Measurements from ENCODE around the gene DENND1A.
"Not testable (repeated sequence)": the region's sequence is repeated elsewhere in the genome, so short reads cannot be mapped to it uniquely, and the experiment has no call there.

DENND1A gene

DNA sequence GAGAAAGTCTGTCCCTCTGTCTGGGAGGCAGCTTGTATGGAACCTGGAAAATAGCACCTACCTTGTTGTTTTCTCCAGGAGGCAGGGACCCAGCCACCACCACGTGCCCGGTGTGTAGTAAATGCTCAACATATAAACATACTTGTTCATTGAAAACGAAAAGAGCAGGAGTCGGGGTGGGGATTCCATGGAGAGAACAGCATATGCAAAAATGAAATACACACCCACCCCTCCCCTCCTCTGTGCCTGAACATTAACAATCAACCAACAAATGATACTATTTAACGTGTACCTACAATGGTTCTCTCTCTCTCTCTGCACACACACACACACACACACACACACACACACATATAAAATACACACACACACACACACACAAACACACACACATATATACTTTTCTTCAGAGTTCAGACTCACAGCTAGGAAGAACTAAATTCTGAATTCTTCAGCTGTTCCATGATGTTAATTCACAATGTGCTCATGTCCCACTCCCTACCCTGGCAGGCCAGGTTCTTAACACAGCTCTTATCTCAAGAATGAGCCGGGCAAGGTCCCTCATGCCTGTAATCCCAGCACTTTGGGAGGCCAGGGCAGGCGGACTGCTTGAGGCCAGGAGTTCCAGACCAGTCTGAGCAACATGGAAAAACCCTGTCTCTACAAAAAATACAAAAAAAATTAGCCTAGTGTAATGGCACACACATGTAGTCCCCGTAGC is 16.3 kb upstream of the DENND1A start:
- DNase-seq (ENCODE audit: low read depth in 2 of 2): no peak

GRCh38 chr9:123945532-123945931 is 15.6 kb upstream of the DENND1A start:
- no peak for DNase-seq (ENCODE audit: low read depth in 2 of 2)

GRCh38 chr9:123944464-123944863 is 14.5 kb upstream of the DENND1A start:
- DNase-seq (ENCODE audit: low read depth in 2 of 2): not testable (repeated sequence)

GRCh38 chr9:123943671-123944070 is 13.7 kb upstream of the DENND1A start:
- no peak for DNase-seq (ENCODE audit: low read depth in 2 of 2)

DNA sequence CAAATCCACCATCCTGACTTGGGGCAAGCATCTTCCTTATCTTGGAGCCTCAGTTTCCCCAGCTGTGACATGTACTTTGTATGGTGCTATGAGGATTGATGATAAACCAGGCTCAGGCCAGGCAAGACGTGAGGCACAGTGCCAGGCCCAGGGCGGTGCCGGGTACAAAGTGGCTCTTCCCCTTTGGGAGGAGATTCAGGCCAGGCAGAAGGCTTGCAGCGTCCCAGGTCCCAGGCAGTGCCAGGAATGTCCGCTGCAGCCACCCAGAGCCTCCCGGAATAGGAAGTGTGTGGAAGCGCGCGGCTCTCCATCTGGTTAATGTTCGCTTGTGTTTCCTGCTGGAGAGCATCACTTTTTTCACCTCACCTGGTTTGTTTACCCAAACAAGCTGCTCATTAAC is 12.6 kb upstream of the DENND1A start:
- DNase-seq (ENCODE audit: low read depth in 2 of 2): no peak

DNA sequence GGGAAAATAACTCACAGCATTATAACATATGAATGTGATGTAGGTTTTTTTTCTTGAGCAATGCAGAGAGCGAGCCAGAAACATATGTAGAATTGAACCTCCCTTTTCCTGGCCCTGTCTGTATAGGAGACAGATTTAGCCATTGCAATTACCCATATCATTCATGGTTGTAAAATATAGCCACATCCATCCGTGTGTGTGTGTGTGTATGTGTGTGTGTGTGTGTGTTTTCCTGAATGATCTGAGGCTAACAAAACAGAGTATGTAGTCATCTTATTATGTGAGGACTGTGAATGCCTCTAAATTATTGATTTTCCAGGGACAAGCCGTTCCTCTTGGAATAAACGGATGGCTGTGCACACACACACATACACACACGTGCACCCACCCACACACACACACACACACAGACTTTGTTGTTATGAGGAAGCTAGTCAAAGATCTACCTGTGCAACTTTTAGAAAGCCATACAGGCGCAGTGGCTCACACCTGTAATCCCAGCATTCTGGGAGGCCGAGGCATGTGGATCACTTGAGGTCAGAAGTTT is 11.7 kb upstream of the DENND1A start:
- DNase-seq (ENCODE audit: low read depth in 2 of 2): no peak

GRCh38 chr9:123940721-123941523 is 11.0 kb upstream of the DENND1A start:
- no peak for DNase-seq (ENCODE audit: low read depth in 2 of 2)

- DNase-seq (ENCODE audit: low read depth in 2 of 2): no peak
These were observed 8.5 kb upstream of the DENND1A start for GRCh38 chr9:123938401-123938800.

- DNase-seq (ENCODE audit: low read depth in 2 of 2): not testable (repeated sequence)
These were observed 6.6 kb upstream of the DENND1A start for GRCh38 chr9:123936575-123936974.

DNA sequence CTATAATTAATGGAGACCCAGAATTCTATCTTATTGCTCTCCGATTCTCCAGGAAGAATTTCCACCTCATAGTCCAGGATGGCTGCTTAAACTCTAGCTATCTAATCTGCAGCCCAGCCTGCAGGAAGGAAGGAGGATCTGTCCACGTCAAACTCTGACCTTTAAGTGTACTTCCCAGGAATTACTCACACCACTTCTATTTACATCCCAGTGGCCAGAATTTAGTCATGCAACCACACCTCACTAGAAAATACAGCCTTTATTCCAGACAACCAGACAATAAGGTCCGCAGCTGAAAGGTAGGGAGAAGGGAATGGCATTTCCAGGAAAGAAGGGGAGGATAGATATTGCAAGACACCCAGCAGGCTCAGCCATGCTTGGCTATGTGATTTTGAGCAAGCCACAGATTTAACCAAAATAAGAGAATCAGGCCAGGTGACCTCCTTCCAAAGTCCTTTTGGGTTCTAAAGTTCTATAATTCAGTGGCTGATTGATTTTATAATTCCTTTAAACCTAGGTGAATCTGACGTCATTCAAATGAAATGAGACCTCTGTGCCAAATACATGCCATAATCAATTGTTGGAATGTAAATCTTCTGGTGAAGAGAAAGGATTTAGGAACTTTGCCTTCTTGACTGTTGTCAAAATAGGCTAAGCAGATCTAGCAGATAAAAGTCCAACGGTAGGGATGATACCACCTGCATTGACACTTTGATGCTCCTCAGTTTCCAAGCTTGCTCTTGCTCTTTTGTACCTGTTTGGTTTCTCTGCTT is 3.7 kb upstream of the DENND1A start:
- no peak for DNase-seq (ENCODE audit: low read depth in 2 of 2)

GRCh38 chr9:123929177-123929869 is 603 bp downstream of the DENND1A start:
- no peak for DNase-seq (ENCODE audit: low read depth in 2 of 2)

GRCh38 chr9:123928533-123929176 is 1.3 kb downstream of the DENND1A start:
- peak in 1 of 2 experiments; percentile 44 for DNase-seq (ENCODE audit: low read depth in 2 of 2)

- DNase-seq (ENCODE audit: low read depth in 2 of 2): peak in 1 of 2 experiments; percentile 33
These were observed 2.0 kb downstream of the DENND1A start for GRCh38 chr9:123927625-123928532.

- DNase-seq (ENCODE audit: low read depth in 2 of 2): no peak
These were observed 3.0 kb downstream of the DENND1A start for GRCh38 chr9:123926941-123927340.

DNA sequence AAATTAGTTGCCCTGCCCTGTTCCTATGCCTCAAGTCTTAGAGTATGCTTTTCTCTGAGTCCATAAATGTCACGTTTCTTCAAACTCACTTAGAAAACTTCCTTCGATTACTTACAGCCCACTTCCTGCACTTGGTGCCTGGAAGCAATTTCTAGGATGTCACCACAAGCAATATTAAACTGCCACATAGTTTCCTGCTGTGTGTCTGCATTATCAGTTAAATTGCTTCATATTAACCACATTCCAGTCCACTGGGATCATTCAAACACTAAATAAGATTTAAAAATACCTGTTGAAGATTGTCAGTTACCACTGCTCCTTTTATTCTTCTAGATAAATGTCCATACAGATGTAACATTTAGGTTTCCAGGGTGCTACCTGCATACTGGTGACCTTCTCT is 4.1 kb downstream of the DENND1A start:
- peak in 1 of 2 experiments; percentile 22 for DNase-seq (ENCODE audit: low read depth in 2 of 2)

GRCh38 chr9:123925161-123925560 is 4.8 kb downstream of the DENND1A start:
- DNase-seq (ENCODE audit: low read depth in 2 of 2): no peak

DNA sequence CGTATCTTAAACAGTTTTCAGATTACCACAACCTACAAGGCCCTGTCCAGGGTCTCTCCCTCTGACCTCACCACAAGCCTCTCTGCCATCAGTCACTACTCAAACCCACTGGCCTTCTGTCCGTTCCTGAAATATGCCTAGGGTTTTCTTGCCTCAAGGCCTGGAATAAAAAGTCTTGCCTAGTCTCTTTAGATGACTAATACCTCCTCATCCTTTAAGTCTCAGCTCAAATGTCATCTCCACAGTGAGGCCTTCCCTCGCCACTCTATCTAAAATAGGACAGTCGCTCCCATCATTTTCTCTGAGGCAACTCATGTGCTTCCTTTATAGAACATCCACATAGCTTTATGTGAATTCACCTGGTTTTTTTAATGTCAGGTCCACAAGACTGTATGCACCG is 5.2 kb downstream of the DENND1A start:
- no peak for DNase-seq (ENCODE audit: low read depth in 2 of 2)

DNA sequence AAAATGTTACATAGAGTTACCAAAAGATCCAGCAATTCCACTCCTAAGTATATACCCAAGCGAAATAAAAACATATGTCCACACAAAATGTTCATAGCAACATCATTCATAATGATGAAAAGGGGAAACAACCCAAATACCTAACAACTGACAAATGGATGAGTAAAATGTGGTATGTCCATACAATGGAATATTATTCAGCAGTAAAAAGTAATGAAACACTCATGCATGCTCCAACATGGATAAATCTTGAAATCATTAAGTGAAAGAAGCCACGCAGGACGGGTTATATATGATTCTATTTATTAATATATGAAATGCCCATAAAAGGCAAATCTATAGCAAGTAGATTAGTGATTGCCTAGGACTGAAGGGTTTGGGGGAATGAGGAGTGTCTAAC is 6.0 kb downstream of the DENND1A start:
- no peak for DNase-seq (ENCODE audit: low read depth in 2 of 2)

- no peak for DNase-seq (ENCODE audit: low read depth in 2 of 2)
These were observed 6.5 kb downstream of the DENND1A start for GRCh38 chr9:123923377-123923776.

- no peak for DNase-seq (ENCODE audit: low read depth in 2 of 2)
These were observed 7.0 kb downstream of the DENND1A start for GRCh38 chr9:123922911-123923310.
